Measurements from ENCODE around the gene UNC13D.

The UNC13D gene

GRCh38 chr17:75810216-75810615, 34.0 kb downstream of the UNC13D start:
- Histone ChIP-seq H3K4me1 (no peaks in the 10 kb centered on the region; the same call in 1 of the 2 replicates), H3K36me3 (replicated peaks) (peaks cover 51% of the 10 kb centered on the region)
- in situ Hi-C loops (cut with MboI; ENCODE audit: low sequenced_read_pairs), result no loop called here

GRCh38 chr17:75809631-75810111, 34.5 kb downstream of the UNC13D start:
- Histone ChIP-seq H3K4me1 (no peaks in the 10 kb centered on the region; the same call in 1 of the 2 replicates), H3K9me3 (no peaks in the 10 kb centered on the region), H3K4me3 (no peak overlapping the region), H3K36me3 (replicated peaks) (peaks cover 45% of the 10 kb centered on the region), H3K27me3 (ENCODE audit: low read depth) (no peaks in the 10 kb centered on the region)
- DNase-seq (ENCODE audit: low spot score in 2 of 2), result no peak
- in situ Hi-C loops (cut with MboI; ENCODE audit: low sequenced_read_pairs), result no loop called here

More at GRCh38 chr17:75810216-75810615, 34.0 kb downstream of the UNC13D start:
- Histone ChIP-seq H3K27me3 (ENCODE audit: low read depth) (no peaks in the 10 kb centered on the region), H3K9me3 (no peaks in the 10 kb centered on the region), H3K4me3 (no peak overlapping the region)
- DNase-seq (ENCODE audit: low spot score in 2 of 2), result no peak

GRCh38 chr17:75808905-75809621, 35.1 kb downstream of the UNC13D start:
- Histone ChIP-seq H3K9me3 (no peaks in the 10 kb centered on the region), H3K36me3 (replicated peaks) (peaks cover 42% of the 10 kb centered on the region), H3K4me1 (no peaks in the 10 kb centered on the region; the same call in 1 of the 2 replicates), H3K27me3 (ENCODE audit: low read depth) (no peaks in the 10 kb centered on the region), H3K4me3 (no peak overlapping the region)
- in situ Hi-C loops (cut with MboI; ENCODE audit: low sequenced_read_pairs), result no loop called here
- no peak for DNase-seq (ENCODE audit: low spot score in 2 of 2)

GRCh38 chr17:75808549-75808904, 35.7 kb downstream of the UNC13D start:
- Histone ChIP-seq H3K9me3 (no peaks in the 10 kb centered on the region), H3K36me3 (replicated peaks) (peaks cover 37% of the 10 kb centered on the region), H3K27me3 (ENCODE audit: low read depth) (no peaks in the 10 kb centered on the region), H3K4me3 (no peak overlapping the region), H3K4me1 (peaks cover 3% of the 10 kb centered on the region)
- in situ Hi-C loops (cut with MboI; ENCODE audit: low sequenced_read_pairs), result no loop called here
- DNase-seq (ENCODE audit: low spot score in 2 of 2), result no peak

GRCh38 chr17:75807861-75808260, 36.3 kb downstream of the UNC13D start:
- peaks cover 33% of the 10 kb centered on the region for H3K36me3 ChIP-seq (replicated peaks)
- in situ Hi-C loops (cut with MboI; ENCODE audit: low sequenced_read_pairs), result no loop called here
- peaks cover 8% of the 10 kb centered on the region for H3K4me1 ChIP-seq
- H3K4me3 ChIP-seq, result no peak overlapping the region
- DNase-seq (ENCODE audit: low spot score in 2 of 2), result no peak
- H3K9me3 ChIP-seq, result no peaks in the 10 kb centered on the region
- no peaks in the 10 kb centered on the region for H3K27me3 ChIP-seq (ENCODE audit: low read depth)

- no peaks in the 10 kb centered on the region for H3K27me3 ChIP-seq (ENCODE audit: low read depth)
- peaks cover 8% of the 10 kb centered on the region for H3K4me1 ChIP-seq
- no peaks in the 10 kb centered on the region for H3K9me3 ChIP-seq
- peaks cover 24% of the 10 kb centered on the region for H3K36me3 ChIP-seq (replicated peaks)
- in situ Hi-C loops (cut with MboI; ENCODE audit: low sequenced_read_pairs), result no loop called here
- DNase-seq (ENCODE audit: low spot score in 2 of 2), result no peak
- H3K4me3 ChIP-seq, result no peak overlapping the region
Measured at GRCh38 chr17:75806822-75807500, 37.2 kb downstream of the UNC13D start.

GRCh38 chr17:75803883-75804282, 40.3 kb downstream of the UNC13D start:
- in situ Hi-C loops (cut with MboI; ENCODE audit: low sequenced_read_pairs), result no loop called here
- H3K4me3 ChIP-seq, result no peak overlapping the region
- H3K9me3 ChIP-seq, result no peaks in the 10 kb centered on the region
- H3K36me3 ChIP-seq (replicated peaks), result peaks cover 21% of the 10 kb centered on the region
- peak; percentile 58 to 66 for DNase-seq (ENCODE audit: low spot score in 2 of 2)
- H3K4me1 ChIP-seq, result peaks cover 8% of the 10 kb centered on the region
- H3K27me3 ChIP-seq (ENCODE audit: low read depth), result no peaks in the 10 kb centered on the region

- in situ Hi-C loops (cut with MboI; ENCODE audit: low sequenced_read_pairs), result no loop called here
- H3K9me3 ChIP-seq, result no peaks in the 10 kb centered on the region
- H3K36me3 ChIP-seq (replicated peaks), result peaks cover 50% of the 10 kb centered on the region
- H3K27me3 ChIP-seq (ENCODE audit: low read depth), result no peaks in the 10 kb centered on the region
- peaks cover 8% of the 10 kb centered on the region for H3K4me1 ChIP-seq
- no peak for DNase-seq (ENCODE audit: low spot score in 2 of 2)
- no peak overlapping the region for H3K4me3 ChIP-seq
Measured at GRCh38 chr17:75799402-75799801, 44.8 kb downstream of the UNC13D start.

- no peak for DNase-seq (ENCODE audit: low spot score in 2 of 2)
- in situ Hi-C loops (cut with MboI; ENCODE audit: low sequenced_read_pairs), result no loop called here
- peaks cover 2% of the 10 kb centered on the region for H3K4me1 ChIP-seq
- no peaks in the 10 kb centered on the region for H3K9me3 ChIP-seq
- peaks cover 67% of the 10 kb centered on the region for H3K36me3 ChIP-seq (replicated peaks)
- H3K4me3 ChIP-seq, result no peak overlapping the region
- no peaks in the 10 kb centered on the region for H3K27me3 ChIP-seq (ENCODE audit: low read depth)
Measured at GRCh38 chr17:75795820-75796607, 48.2 kb downstream of the UNC13D start.

GRCh38 chr17:75793460-75793859, 50.7 kb downstream of the UNC13D start:
- Histone ChIP-seq H3K4me1 (peaks cover 2% of the 10 kb centered on the region), H3K4me3 (no peak overlapping the region), H3K36me3 (replicated peaks) (peaks cover 48% of the 10 kb centered on the region), H3K9me3 (no peaks in the 10 kb centered on the region), H3K27me3 (ENCODE audit: low read depth) (no peaks in the 10 kb centered on the region)
- DNase-seq (ENCODE audit: low spot score in 2 of 2), result no peak
- in situ Hi-C loops (cut with MboI; ENCODE audit: low sequenced_read_pairs), result no loop called here

- peaks cover 34% of the 10 kb centered on the region for H3K36me3 ChIP-seq (replicated peaks)
- in situ Hi-C loops (cut with MboI; ENCODE audit: low sequenced_read_pairs), result no loop called here
Measured at GRCh38 chr17:75791254-75791653, 53.0 kb downstream of the UNC13D start.

GRCh38 chr17:75785016-75785890, 59.0 kb downstream of the UNC13D start:
- no peaks in the 10 kb centered on the region for H3K9me3 ChIP-seq
- peaks cover 31% of the 10 kb centered on the region for H3K4me1 ChIP-seq
- H3K27me3 ChIP-seq (ENCODE audit: low read depth), result no peaks in the 10 kb centered on the region
- H3K36me3 ChIP-seq (replicated peaks), result 0 out of 2 replicates have a peak, but pooled peaks cover 2% of the 10 kb centered on the region
- peak; percentile 78 to 93 for DNase-seq (ENCODE audit: low spot score in 2 of 2)
- H3K4me3 ChIP-seq, result peak overlapping the region; percentile 71
- in situ Hi-C loops (cut with MboI; ENCODE audit: low sequenced_read_pairs), result no loop called here

More at GRCh38 chr17:75791254-75791653, 53.0 kb downstream of the UNC13D start:
- Histone ChIP-seq H3K4me3 (no peak overlapping the region), H3K4me1 (peaks cover 4% of the 10 kb centered on the region), H3K9me3 (no peaks in the 10 kb centered on the region), H3K27me3 (ENCODE audit: low read depth) (no peaks in the 10 kb centered on the region)
- no peak for DNase-seq (ENCODE audit: low spot score in 2 of 2)

GRCh38 chr17:75784473-75785015, 59.7 kb downstream of the UNC13D start, which contains the start of gene UNK:
TSS of gene UNK (plus strand) at chr17:75784806. CDS start at chr17:75784881, 75 bp downstream.
- peak within 1 kb of the TSS; percentile 71 for H3K4me3 ChIP-seq
- no peaks in the 10 kb centered on the region for H3K9me3 ChIP-seq
- no peaks in the 10 kb centered on the region for H3K27me3 ChIP-seq (ENCODE audit: low read depth)
- in situ Hi-C loops (cut with MboI; ENCODE audit: low sequenced_read_pairs), result no loop called here
- H3K36me3 ChIP-seq (replicated peaks), result 0 out of 2 replicates have a peak, but pooled peaks cover 2% of the 10 kb centered on the region
- peak; percentile 98 to 100 for DNase-seq (ENCODE audit: low spot score in 2 of 2)
- peaks cover 34% of the 10 kb centered on the region for H3K4me1 ChIP-seq
